WTC11 (cell line): ENCODE results near the gene GJC3. TPM values are rescaled to one million over a fixed set of nuclear protein-coding genes. Genes with fewer than 3 reads are reported as not detected.

Source experiments
- CBFB ChIP-seq: sonication (generic); formaldehyde crosslinking; IDR thresholded peaks from 2 replicates; pipeline ENCODE4 v1.8.1; 2022; ENCODE audit warnings: mild to moderate bottlenecking, low read depth, missing genetic modification reagents
- CREM ChIP-seq: sonication (generic); formaldehyde crosslinking; IDR thresholded peaks from 2 replicates; pipeline ENCODE4 v1.8.1; 2022; ENCODE audit warnings: mild to moderate bottlenecking, missing genetic modification reagents, moderate library complexity
- ELF4 ChIP-seq: sonication (generic); formaldehyde crosslinking; IDR thresholded peaks from 2 replicates; pipeline ENCODE4 v1.8.1; 2022; ENCODE audit warnings: low read depth, mild to moderate bottlenecking, moderate library complexity, missing genetic modification reagents
- GABPB1 ChIP-seq: sonication (generic); formaldehyde crosslinking; IDR thresholded peaks from 2 replicates; pipeline ENCODE4 v1.8.1; 2023; ENCODE audit warnings: mild to moderate bottlenecking, missing genetic modification reagents
- HMGA2 ChIP-seq: fragments of 250-450 bp; sonication (Bioruptor Pico); IDR thresholded peaks from 2 replicates; pipeline ENCODE4 v1.4.0; 2021; ENCODE audit warnings: mild to moderate bottlenecking, moderate library complexity
- IRF2 ChIP-seq: sonication (generic); formaldehyde crosslinking; IDR thresholded peaks from 2 replicates; pipeline ENCODE4 v1.8.0; 2022; ENCODE audit warnings: low read depth, missing genetic modification reagents, borderline replicate concordance
- KAT7 ChIP-seq: sonication (generic); formaldehyde crosslinking; IDR thresholded peaks from 2 replicates; pipeline ENCODE4 v1.8.1; 2023; ENCODE audit warnings: missing genetic modification reagents, mild to moderate bottlenecking, borderline replicate concordance
- NFATC4 ChIP-seq: fragments of 250-450 bp; sonication (Bioruptor Pico); IDR thresholded peaks from 2 replicates; pipeline ENCODE4 v1.9.0; 2021; ENCODE audit warnings: mild to moderate bottlenecking
- OVOL2 ChIP-seq: fragments of 250-450 bp; sonication (Bioruptor Pico); IDR thresholded peaks from 2 replicates; pipeline ENCODE4 v1.9.0; 2021; ENCODE audit warnings: mild to moderate bottlenecking, borderline replicate concordance
- SMAD3 ChIP-seq: sonication (generic); formaldehyde crosslinking; IDR thresholded peaks from 2 replicates; pipeline ENCODE4 v1.8.0; 2022; ENCODE audit warnings: missing genetic modification reagents, mild to moderate bottlenecking, borderline replicate concordance
- TEAD1 ChIP-seq: sonication (generic); formaldehyde crosslinking; IDR thresholded peaks from 2 replicates; pipeline ENCODE4 v1.8.0; 2022; ENCODE audit warnings: mild to moderate bottlenecking, missing genetic modification reagents
- TEAD4 ChIP-seq: sonication (generic); formaldehyde crosslinking; IDR thresholded peaks from 2 replicates; pipeline ENCODE4 v1.8.0; 2022; ENCODE audit warnings: mild to moderate bottlenecking, missing genetic modification reagents
- ZNF219 ChIP-seq: sonication (generic); formaldehyde crosslinking; IDR thresholded peaks from 2 replicates; pipeline ENCODE4 v1.8.0; 2023; ENCODE audit warnings: missing genetic modification reagents, mild to moderate bottlenecking, borderline replicate concordance
- ZNF232 ChIP-seq: sonication (generic); formaldehyde crosslinking; IDR thresholded peaks from 2 replicates; pipeline ENCODE4 v1.8.0; 2022; ENCODE audit warnings: mild to moderate bottlenecking, missing genetic modification reagents
- ZNF317 ChIP-seq: sonication (generic); formaldehyde crosslinking; IDR thresholded peaks from 2 replicates; pipeline ENCODE4 v1.8.1; 2023; ENCODE audit warnings: low read depth, mild to moderate bottlenecking, moderate library complexity, missing genetic modification reagents, borderline replicate concordance
- ZNF396 ChIP-seq: fragments of 250-450 bp; sonication (Bioruptor Pico); IDR thresholded peaks from 2 replicates; pipeline ENCODE4 v1.8.0; 2021; ENCODE audit warnings: mild to moderate bottlenecking, moderate library complexity, borderline replicate concordance
- ZNF416 ChIP-seq: fragments of 250-450 bp; sonication (Bioruptor Pico); IDR thresholded peaks from 2 replicates; pipeline ENCODE4 v1.9.0; 2021; ENCODE audit warnings: mild to moderate bottlenecking, inconsistent platforms
- total RNA-seq: library from RNA; stranded (reverse); gene quantifications from 3 replicates; pipeline ENCODE4 v1.2.3, GENCODE V29; 2021
- TF ChIP-seq, protein P1 (sequence below): sonication (generic); formaldehyde crosslinking; IDR thresholded peaks from 2 replicates; pipeline ENCODE4 v1.8.1; 2022; ENCODE audit warnings: mild to moderate bottlenecking, moderate library complexity, missing genetic modification reagents
- TF ChIP-seq, protein P2 (sequence below): sonication (generic); formaldehyde crosslinking; IDR thresholded peaks from 2 replicates; pipeline ENCODE4 v1.8.0; 2023; ENCODE audit warnings: missing genetic modification reagents
- TF ChIP-seq, protein P3 (sequence below): sonication (generic); formaldehyde crosslinking; IDR thresholded peaks from 2 replicates; pipeline ENCODE4 v1.8.1; 2023; ENCODE audit warnings: mild to moderate bottlenecking, moderate library complexity, missing genetic modification reagents
- TF ChIP-seq, protein P4 (sequence below): fragments of 250-450 bp; sonication (Bioruptor Pico); IDR thresholded peaks from 2 replicates; pipeline ENCODE4 v1.9.0; 2021; ENCODE audit warnings: mild to moderate bottlenecking
- TF ChIP-seq, protein P5 (sequence below): fragments of 250-450 bp; sonication (Bioruptor Pico); conservative IDR thresholded peaks from 2 replicates; pipeline ENCODE4 v1.9.0; 2021; ENCODE audit warnings: mild to moderate bottlenecking
- TF ChIP-seq, protein P6 (sequence below): sonication (generic); formaldehyde crosslinking; IDR thresholded peaks from 2 replicates; pipeline ENCODE4 v1.8.1; 2022; ENCODE audit warnings: mild to moderate bottlenecking, missing genetic modification reagents, moderate library complexity, borderline replicate concordance
- TF ChIP-seq, protein P7 (sequence below): sonication (generic); formaldehyde crosslinking; IDR thresholded peaks from 2 replicates; pipeline ENCODE4 v1.8.0; 2023; ENCODE audit warnings: mild to moderate bottlenecking, missing genetic modification reagents
- TF ChIP-seq, protein P8 (sequence below): sonication (generic); formaldehyde crosslinking; IDR thresholded peaks from 2 replicates; pipeline ENCODE4 v1.8.0; 2022; ENCODE audit warnings: mild to moderate bottlenecking, missing genetic modification reagents
- TF ChIP-seq, protein P9 (sequence below): fragments of 200-600 bp; IDR thresholded peaks from 2 replicates; pipeline ENCODE4 v1.8.0; 2022; ENCODE audit warnings: antibody characterized with exemption

Gene GJC3
- total RNA-seq, 1 experiment from 2014 or later = 2.9 TPM

DNA sequence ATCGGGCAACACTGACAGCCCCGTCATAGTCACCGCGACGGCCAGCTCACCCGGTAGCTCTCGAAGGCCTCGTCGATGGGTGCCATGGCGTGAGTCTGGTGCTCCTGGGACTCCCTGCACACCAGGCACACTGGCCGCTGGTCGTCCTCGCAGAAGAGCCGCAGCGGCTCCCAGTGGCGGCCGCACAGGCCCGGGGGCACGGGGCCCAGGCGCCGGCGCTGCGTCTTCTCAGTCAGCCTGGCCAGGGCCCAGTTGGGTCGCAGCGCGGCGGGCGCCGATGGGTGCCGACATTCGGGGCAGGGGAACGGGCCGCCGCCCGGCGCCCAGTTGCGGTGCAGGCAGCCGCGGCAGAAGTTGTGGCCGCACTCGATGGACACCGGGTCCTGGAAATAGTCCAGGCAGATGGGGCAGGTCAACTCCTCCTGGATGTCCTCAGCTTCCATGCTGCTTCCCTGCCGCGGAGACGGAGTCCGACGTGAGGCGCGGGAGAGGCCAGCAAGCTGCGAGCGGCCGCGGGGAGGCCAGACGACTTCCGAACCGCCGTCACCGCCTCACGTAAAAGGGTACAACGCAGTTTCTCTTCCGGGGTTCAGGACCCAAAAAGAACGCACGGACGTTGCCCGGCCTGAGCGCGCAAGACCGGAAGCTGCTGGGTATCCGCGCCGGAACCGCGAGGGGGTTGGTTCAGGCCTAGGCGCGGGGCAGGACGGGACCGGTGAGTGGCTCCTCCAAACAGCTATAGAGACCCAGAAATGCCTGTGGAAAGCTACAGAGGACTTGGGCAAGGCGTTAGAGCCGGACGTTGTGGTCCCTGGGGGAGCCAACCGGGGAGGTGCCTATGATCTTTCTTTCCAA is 10.2 kb downstream of the GJC3 start, which contains the start of gene TRIM4 (continued):
- TF ChIP-seq HMGA2 (no peak), ELF4 (no peak), TEAD4 (CRISPR knock-in tag) (no peak), CREM (CRISPR knock-in tag) (no peak), OVOL2 (CRISPR knock-in tag) (no peak), IRF2 (no peak), ZNF396 (CRISPR knock-in tag) (no peak), CBFB (no peak), ZNF317 (CRISPR knock-in tag) (no peak), ZNF219 (CRISPR knock-in tag) (no peak), KAT7 (CRISPR knock-in tag) (no peak), NFATC4 (no peak), ZNF416 (CRISPR knock-in tag) (no peak), ZNF232 (CRISPR knock-in tag) (no peak), TEAD1 (CRISPR knock-in tag) (no peak), SMAD3 (no peak), GABPB1 (peak; percentile 75)
- TF ChIP-seq, protein P1, sequence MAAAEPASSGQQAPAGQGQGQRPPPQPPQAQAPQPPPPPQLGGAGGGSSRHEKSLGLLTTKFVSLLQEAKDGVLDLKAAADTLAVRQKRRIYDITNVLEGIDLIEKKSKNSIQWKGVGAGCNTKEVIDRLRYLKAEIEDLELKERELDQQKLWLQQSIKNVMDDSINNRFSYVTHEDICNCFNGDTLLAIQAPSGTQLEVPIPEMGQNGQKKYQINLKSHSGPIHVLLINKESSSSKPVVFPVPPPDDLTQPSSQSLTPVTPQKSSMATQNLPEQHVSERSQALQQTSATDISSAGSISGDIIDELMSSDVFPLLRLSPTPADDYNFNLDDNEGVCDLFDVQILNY (CRISPR knock-in tag) = peak; percentile 17; the same call in 1 of the 2 replicates
- TF ChIP-seq, protein P2, sequence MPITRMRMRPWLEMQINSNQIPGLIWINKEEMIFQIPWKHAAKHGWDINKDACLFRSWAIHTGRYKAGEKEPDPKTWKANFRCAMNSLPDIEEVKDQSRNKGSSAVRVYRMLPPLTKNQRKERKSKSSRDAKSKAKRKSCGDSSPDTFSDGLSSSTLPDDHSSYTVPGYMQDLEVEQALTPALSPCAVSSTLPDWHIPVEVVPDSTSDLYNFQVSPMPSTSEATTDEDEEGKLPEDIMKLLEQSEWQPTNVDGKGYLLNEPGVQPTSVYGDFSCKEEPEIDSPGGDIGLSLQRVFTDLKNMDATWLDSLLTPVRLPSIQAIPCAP (CRISPR knock-in tag) = no peak
- TF ChIP-seq, protein P3, sequence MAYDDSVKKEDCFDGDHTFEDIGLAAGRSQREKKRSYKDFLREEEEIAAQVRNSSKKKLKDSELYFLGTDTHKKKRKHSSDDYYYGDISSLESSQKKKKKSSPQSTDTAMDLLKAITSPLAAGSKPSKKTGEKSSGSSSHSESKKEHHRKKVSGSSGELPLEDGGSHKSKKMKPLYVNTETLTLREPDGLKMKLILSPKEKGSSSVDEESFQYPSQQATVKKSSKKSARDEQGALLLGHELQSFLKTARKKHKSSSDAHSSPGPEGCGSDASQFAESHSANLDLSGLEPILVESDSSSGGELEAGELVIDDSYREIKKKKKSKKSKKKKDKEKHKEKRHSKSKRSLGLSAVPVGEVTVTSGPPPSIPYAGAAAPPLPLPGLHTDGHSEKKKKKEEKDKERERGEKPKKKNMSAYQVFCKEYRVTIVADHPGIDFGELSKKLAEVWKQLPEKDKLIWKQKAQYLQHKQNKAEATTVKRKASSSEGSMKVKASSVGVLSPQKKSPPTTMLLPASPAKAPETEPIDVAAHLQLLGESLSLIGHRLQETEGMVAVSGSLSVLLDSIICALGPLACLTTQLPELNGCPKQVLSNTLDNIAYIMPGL (CRISPR knock-in tag) = peak; percentile 49; the same call in 1 of the 2 replicates
- TF ChIP-seq, protein P4, sequence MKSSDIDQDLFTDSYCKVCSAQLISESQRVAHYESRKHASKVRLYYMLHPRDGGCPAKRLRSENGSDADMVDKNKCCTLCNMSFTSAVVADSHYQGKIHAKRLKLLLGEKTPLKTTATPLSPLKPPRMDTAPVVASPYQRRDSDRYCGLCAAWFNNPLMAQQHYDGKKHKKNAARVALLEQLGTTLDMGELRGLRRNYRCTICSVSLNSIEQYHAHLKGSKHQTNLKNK (CRISPR knock-in tag) = no peak
- TF ChIP-seq, protein P5, sequence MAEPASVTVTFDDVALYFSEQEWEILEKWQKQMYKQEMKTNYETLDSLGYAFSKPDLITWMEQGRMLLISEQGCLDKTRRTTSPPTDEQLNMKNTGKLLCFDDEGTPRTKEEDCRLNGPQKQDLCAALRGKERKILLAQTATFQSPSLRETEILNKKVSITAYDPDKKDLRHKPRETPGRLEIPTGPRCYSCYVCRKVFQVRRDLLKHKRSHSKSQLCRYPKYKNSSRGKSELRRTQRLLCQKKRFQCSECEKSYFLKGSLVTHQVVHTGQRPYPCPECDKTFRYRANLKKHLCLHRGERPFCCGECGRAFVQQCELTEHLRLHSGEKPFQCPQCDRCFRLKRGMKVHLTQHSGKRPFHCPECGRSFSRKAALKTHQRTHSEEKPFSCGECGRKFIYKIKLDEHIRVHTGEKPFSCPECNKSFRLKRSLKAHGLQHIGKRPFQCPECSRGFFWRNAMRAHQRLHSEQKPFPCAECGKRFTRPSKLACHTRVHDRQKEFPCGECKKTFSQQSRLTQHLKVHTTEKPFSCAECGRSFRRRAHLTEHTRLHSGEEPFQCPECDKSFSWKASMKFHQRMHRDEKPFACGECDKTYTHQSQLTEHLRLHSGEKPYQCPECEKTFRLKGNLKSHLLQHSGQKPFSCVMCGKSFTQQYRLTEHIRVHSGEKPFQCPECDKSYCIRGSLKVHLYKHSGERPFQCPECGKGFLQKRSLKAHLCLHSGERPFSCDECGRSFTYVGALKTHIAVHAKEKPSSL (CRISPR knock-in tag) = no peak
- TF ChIP-seq, protein P6, sequence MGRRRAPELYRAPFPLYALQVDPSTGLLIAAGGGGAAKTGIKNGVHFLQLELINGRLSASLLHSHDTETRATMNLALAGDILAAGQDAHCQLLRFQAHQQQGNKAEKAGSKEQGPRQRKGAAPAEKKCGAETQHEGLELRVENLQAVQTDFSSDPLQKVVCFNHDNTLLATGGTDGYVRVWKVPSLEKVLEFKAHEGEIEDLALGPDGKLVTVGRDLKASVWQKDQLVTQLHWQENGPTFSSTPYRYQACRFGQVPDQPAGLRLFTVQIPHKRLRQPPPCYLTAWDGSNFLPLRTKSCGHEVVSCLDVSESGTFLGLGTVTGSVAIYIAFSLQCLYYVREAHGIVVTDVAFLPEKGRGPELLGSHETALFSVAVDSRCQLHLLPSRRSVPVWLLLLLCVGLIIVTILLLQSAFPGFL (CRISPR knock-in tag) = no peak
- TF ChIP-seq, protein P7, sequence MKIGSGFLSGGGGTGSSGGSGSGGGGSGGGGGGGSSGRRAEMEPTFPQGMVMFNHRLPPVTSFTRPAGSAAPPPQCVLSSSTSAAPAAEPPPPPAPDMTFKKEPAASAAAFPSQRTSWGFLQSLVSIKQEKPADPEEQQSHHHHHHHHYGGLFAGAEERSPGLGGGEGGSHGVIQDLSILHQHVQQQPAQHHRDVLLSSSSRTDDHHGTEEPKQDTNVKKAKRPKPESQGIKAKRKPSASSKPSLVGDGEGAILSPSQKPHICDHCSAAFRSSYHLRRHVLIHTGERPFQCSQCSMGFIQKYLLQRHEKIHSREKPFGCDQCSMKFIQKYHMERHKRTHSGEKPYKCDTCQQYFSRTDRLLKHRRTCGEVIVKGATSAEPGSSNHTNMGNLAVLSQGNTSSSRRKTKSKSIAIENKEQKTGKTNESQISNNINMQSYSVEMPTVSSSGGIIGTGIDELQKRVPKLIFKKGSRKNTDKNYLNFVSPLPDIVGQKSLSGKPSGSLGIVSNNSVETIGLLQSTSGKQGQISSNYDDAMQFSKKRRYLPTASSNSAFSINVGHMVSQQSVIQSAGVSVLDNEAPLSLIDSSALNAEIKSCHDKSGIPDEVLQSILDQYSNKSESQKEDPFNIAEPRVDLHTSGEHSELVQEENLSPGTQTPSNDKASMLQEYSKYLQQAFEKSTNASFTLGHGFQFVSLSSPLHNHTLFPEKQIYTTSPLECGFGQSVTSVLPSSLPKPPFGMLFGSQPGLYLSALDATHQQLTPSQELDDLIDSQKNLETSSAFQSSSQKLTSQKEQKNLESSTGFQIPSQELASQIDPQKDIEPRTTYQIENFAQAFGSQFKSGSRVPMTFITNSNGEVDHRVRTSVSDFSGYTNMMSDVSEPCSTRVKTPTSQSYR (CRISPR knock-in tag) = peak; percentile 63; the same call in 1 of the 2 replicates
- TF ChIP-seq, protein P8, sequence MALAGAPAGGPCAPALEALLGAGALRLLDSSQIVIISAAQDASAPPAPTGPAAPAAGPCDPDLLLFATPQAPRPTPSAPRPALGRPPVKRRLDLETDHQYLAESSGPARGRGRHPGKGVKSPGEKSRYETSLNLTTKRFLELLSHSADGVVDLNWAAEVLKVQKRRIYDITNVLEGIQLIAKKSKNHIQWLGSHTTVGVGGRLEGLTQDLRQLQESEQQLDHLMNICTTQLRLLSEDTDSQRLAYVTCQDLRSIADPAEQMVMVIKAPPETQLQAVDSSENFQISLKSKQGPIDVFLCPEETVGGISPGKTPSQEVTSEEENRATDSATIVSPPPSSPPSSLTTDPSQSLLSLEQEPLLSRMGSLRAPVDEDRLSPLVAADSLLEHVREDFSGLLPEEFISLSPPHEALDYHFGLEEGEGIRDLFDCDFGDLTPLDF = no peak
- TF ChIP-seq, protein P9, sequence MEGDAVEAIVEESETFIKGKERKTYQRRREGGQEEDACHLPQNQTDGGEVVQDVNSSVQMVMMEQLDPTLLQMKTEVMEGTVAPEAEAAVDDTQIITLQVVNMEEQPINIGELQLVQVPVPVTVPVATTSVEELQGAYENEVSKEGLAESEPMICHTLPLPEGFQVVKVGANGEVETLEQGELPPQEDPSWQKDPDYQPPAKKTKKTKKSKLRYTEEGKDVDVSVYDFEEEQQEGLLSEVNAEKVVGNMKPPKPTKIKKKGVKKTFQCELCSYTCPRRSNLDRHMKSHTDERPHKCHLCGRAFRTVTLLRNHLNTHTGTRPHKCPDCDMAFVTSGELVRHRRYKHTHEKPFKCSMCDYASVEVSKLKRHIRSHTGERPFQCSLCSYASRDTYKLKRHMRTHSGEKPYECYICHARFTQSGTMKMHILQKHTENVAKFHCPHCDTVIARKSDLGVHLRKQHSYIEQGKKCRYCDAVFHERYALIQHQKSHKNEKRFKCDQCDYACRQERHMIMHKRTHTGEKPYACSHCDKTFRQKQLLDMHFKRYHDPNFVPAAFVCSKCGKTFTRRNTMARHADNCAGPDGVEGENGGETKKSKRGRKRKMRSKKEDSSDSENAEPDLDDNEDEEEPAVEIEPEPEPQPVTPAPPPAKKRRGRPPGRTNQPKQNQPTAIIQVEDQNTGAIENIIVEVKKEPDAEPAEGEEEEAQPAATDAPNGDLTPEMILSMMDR = no peak
- TF ChIP-seq, all 79 proteins: peak for 7
